Brain microvascular endothelial cell (primary cell): ENCODE measurements around the gene LOXHD1.

Experiments used
- DNase-seq: peaks from one replicate; pipeline ENCODE4 v3.0.0-alpha.2; 2020
- H3K27ac ChIP-seq: fragments of 250-450 bp; sonication (Bioruptor Pico); 2 replicates; pipeline ENCODE4 v1.5.1; 2020; ENCODE audit warnings: mild to moderate bottlenecking, moderate library complexity
- H3K27me3 ChIP-seq: fragments of 250-450 bp; sonication (Bioruptor Pico); replicated peaks from 2 replicates; pipeline ENCODE4 v1.5.1; 2020; ENCODE audit warnings: mild to moderate bottlenecking
- H3K36me3 ChIP-seq: fragments of 250-450 bp; sonication (Bioruptor Pico); replicated peaks from 2 replicates; pipeline ENCODE4 v1.5.1; 2020; ENCODE audit warnings: mild to moderate bottlenecking
- H3K4me3 ChIP-seq: 2 replicates; pipeline ENCODE4 v1.5.1; 2011; ENCODE audit warnings: low read depth, mild to moderate bottlenecking, control low read depth, low read length, moderate library complexity
- in situ Hi-C: cut with HindIII; loops from 2 replicates; pipeline ENCODE4 v1.10.0; 2017; ENCODE audit warnings: low sequenced_read_pairs, low pct_ligation_motif_present
- TF ChIP-seq, protein P1 (sequence below): IDR thresholded peaks from 2 replicates; pipeline ENCODE4 v1.5.1; 2011; ENCODE audit warnings: low read depth, mild to moderate bottlenecking, moderate library complexity, low read length, control low read depth, inconsistent platforms; ENCODE audit errors: missing control alignments

LOXHD1 gene

DNA sequence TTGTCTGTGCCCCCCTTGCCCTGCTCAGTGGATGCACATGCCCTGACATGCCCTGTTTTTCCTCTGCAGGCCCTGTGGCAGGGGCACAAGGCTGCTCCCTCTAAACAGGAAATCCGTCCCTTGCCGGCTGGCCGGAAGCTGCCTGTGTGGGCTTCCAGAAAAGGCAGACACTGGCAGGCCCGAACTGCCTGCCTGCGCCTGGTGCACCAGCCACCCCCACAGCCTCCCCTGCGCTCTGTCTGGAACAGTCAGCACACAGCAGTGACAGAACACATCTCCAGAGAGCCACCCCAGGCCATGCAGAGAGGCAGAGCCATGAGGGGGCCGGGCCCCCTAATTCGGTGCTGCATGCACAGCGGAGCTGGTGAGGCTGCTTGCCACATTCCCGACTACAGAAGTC, 33.5 kb downstream of the LOXHD1 start:
- H3K27ac ChIP-seq, result no peak overlapping the region
- in situ Hi-C loops, result no loop called here
- TF ChIP-seq, protein P1, sequence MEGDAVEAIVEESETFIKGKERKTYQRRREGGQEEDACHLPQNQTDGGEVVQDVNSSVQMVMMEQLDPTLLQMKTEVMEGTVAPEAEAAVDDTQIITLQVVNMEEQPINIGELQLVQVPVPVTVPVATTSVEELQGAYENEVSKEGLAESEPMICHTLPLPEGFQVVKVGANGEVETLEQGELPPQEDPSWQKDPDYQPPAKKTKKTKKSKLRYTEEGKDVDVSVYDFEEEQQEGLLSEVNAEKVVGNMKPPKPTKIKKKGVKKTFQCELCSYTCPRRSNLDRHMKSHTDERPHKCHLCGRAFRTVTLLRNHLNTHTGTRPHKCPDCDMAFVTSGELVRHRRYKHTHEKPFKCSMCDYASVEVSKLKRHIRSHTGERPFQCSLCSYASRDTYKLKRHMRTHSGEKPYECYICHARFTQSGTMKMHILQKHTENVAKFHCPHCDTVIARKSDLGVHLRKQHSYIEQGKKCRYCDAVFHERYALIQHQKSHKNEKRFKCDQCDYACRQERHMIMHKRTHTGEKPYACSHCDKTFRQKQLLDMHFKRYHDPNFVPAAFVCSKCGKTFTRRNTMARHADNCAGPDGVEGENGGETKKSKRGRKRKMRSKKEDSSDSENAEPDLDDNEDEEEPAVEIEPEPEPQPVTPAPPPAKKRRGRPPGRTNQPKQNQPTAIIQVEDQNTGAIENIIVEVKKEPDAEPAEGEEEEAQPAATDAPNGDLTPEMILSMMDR, result no peak
- H3K36me3 ChIP-seq, result no peaks in the 10 kb centered on the region
- H3K27me3 ChIP-seq, result no peaks in the 10 kb centered on the region
- no peak for DNase-seq
- no peak overlapping the region for H3K4me3 ChIP-seq

DNA sequence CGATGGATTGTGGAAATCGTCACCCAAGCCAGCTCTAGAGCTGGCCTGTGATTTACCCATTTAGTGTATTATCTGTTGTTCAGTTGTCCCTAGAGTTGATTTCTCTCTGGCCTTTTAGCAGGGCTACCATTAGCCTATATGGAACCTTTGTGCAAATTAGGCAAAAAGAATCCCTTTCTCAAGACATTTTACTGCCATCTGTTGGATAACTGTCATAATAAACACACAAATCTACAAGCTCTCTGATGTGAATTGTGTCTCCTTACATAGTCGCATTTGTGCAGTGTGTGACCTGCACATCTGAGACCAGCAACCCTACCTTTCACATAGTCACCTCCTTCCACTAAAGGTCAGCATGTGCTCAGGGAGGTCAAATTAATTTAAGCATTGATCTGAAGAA, 34.0 kb downstream of the LOXHD1 start:
- TF ChIP-seq, protein P1, result no peak
- no peak for DNase-seq
- Histone ChIP-seq H3K4me3 (no peak overlapping the region), H3K36me3 (no peaks in the 10 kb centered on the region), H3K27me3 (no peaks in the 10 kb centered on the region), H3K27ac (no peak overlapping the region)
- in situ Hi-C loops, result no loop called here

DNA sequence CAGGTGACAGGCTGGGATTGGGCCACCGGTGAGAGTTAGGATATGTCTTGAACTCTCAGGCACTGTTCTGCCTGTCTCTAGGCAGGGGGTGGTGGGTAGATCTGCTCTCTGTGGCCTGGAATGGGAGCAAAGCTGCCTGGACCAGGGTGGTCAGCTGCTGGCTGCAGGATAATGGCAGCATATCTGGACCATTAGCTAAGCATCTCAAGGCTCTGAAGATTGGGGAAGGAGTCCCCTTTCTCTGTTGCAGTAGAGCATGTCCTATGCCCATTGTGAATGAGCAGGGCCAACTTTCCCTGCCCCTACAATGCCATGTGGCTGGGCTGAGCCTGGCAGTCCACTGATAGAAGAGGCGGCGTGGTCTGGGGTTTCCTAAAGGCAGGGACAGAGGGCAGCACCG, 34.6 kb downstream of the LOXHD1 start:
- in situ Hi-C loops, result no loop called here
- Histone ChIP-seq H3K27me3 (no peaks in the 10 kb centered on the region), H3K36me3 (no peaks in the 10 kb centered on the region), H3K4me3 (no peak overlapping the region), H3K27ac (no peak overlapping the region)
- no peak for DNase-seq
- TF ChIP-seq, protein P1, result no peak

DNA sequence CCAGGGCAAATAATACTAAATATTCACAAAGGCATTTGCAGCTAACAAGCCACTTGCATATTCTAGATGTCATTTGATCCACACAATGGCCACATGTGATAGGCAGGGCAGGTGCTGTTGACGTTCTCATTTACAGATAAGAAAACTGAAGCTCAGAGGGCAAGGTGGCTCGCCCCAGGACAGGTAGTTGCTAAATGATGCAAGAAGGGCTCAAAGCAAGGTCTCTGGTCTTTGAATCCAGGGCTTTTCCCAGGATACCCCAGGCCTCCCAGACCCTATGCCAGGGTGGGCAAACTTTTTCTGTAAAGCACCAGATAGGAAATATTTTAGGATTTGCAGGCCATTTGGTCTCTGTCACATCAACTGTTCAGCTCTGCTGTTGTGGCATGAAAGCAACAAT, 35.1 kb downstream of the LOXHD1 start:
- Histone ChIP-seq H3K4me3 (no peak overlapping the region), H3K36me3 (no peaks in the 10 kb centered on the region), H3K27ac (no peak overlapping the region), H3K27me3 (no peaks in the 10 kb centered on the region)
- TF ChIP-seq, protein P1, result no peak
- DNase-seq, result no peak
- in situ Hi-C loops, result no loop called here

DNA sequence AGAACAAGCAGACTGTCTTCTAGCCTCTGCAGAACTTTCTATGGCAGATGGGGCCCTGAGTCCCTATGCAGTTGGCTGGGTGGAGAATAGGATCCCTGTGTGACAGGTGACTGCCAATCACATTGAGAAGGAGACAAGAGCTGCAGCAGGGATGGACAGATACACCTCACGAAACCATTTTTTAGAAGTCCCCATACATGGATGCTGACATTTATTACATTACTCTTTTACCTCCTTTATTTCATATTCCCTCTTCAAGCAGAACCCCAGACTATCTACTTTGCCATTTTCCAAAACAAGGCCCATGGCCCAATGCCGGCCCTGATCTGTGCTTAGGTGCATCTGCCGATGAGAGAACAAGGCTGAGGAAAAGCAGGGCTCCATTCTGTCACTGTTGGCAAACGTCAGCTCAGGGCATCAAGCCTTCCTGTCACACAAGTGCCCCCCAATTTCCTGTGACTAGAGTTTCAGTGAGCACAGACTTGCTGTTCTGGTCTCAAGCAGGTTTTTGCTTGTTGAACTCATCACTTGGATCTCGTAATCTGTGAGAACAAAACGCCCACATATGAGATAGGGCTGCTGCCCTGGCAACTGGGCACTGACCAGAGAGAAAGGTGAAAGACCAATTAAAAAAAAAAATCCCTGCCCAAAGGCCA, 35.8 kb downstream of the LOXHD1 start:
- Histone ChIP-seq H3K36me3 (no peaks in the 10 kb centered on the region), H3K4me3 (no peak overlapping the region), H3K27me3 (no peaks in the 10 kb centered on the region), H3K27ac (no peak overlapping the region)
- in situ Hi-C loops, result no loop called here
- no peak for DNase-seq
- TF ChIP-seq, protein P1, result no peak

DNA sequence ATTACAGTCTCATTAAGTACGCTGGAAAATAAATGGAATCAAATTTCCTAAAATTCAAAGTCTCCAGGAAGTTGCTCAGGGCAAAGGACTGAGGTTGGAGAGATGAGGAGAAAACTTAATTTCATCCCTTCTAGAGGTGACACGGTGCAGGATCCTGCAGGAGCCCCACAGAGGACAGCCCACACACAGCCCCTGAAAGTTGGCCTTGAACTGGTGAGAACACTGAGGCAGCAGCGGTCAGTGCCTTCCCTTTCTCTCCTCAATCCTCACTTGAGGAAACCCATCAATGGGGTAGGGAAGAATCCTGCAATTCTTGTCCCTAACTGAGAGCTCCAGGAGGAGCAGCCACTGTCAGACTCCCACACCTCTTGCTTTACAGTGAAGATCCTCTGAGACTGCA, 37.5 kb downstream of the LOXHD1 start:
- H3K27me3 ChIP-seq, result no peaks in the 10 kb centered on the region
- H3K4me3 ChIP-seq, result no peak overlapping the region
- H3K36me3 ChIP-seq, result no peaks in the 10 kb centered on the region
- DNase-seq, result no peak
- TF ChIP-seq, protein P1, result no peak
- H3K27ac ChIP-seq, result no peak overlapping the region
- in situ Hi-C loops, result no loop called here
